GM12878 (cell line): ENCODE results near the gene AATF. TPM values are rescaled to one million over a fixed set of nuclear protein-coding genes. Genes with fewer than 3 reads are reported as not detected.

Experiments used
- ATAC-seq: fragments of 200-7000 bp; cut with Tn5 transposase; 3 replicates; pipeline ENCODE4 v1.9.1; 2020; ENCODE audit warnings: mild to moderate bottlenecking, moderate library complexity
- BruUV-seq: library from RNA; stranded (reverse); fragments of 400-500 nt; replicated peaks from 2 replicates; lab custom pipeline; 2021; lab: Mats Ljungman, UMichigan
- CTCF ChIA-PET: fragments of 300-600 bp; sonication (Branson Sonifier 250); formaldehyde crosslinking; extraction: SDS; loops from one replicate; lab custom pipeline; 2021; ENCODE audit warnings: inconsistent platforms; lab: Yijun Ruan, JAX
- POLR2A ChIA-PET: fragments of 350-600 bp; formaldehyde crosslinking; extraction: SDS; loops from one replicate; lab custom pipeline; 2021; ENCODE audit warnings: inconsistent platforms; lab: Charles Lee
- RAD21 ChIA-PET: fragments of 300-600 bp; sonication (Branson Sonifier 250); formaldehyde crosslinking; loops from one replicate; lab custom pipeline; 2023; ENCODE audit warnings: antibody characterized with exemption; ENCODE audit not compliant: unreplicated experiment; lab: Charles Lee
- SMC1A ChIA-PET: fragments of 300-600 bp; sonication (Branson Sonifier 250); formaldehyde crosslinking; loops from one replicate; lab custom pipeline; 2023; ENCODE audit not compliant: unreplicated experiment, uncharacterized antibody; lab: Charles Lee
- DNase-seq: peaks from one replicate; pipeline ENCODE4 v3.0.0-alpha.2; 2011; ENCODE audit warnings: low read depth, low spot score
- FAIRE-seq: peaks from 3 replicates; lab custom pipeline; 2011; peaks lifted over from hg19 to GRCh38; lab: Jason Lieb, UNC
- H2AFZ ChIP-seq: 2 replicates; pipeline ENCODE4 v1.6.0; 2011; ENCODE audit warnings: low read depth, low read length, control low read depth; ENCODE audit not compliant: control insufficient read depth
- H3K27ac ChIP-seq: 2 replicates; pipeline ENCODE4 v1.5.1; 2011; ENCODE audit warnings: control low read depth; ENCODE audit not compliant: control insufficient read depth, insufficient read depth
- H3K27me3 ChIP-seq, 2 experiments: replicated peaks in 1 of 2; 2 replicates each; pipeline versions ENCODE4 v1.6.0 to v1.6.1; 2011; ENCODE audit warnings: low read length in 1 of 2; ENCODE audit not compliant: control insufficient read depth in 2 of 2, insufficient read depth in 2 of 2
- H3K36me3 ChIP-seq, 2 experiments: 2 replicates each; pipeline ENCODE4 v1.5.1; 2011; ENCODE audit warnings: low read length in 1 of 2; ENCODE audit not compliant: control insufficient read depth in 2 of 2, insufficient read depth in 2 of 2
- H3K4me1 ChIP-seq: 2 replicates; pipeline ENCODE4 v1.6.1; 2011; ENCODE audit warnings: mild to moderate bottlenecking, low read length, moderate library complexity, mixed read lengths; ENCODE audit not compliant: control insufficient read depth, insufficient read depth
- H3K4me2 ChIP-seq: 2 replicates; pipeline ENCODE4 v1.6.0; 2011; ENCODE audit warnings: control low read depth; ENCODE audit not compliant: control insufficient read depth, insufficient read depth
- H3K4me3 ChIP-seq: fragments of 200-600 bp; sonication (generic); 2 replicates; pipeline ENCODE4 v1.5.1; 2016
- H3K79me2 ChIP-seq: 2 replicates; pipeline ENCODE4 v1.6.0; 2011; ENCODE audit warnings: low read length; ENCODE audit not compliant: control insufficient read depth, insufficient read depth
- H3K9ac ChIP-seq: 2 replicates; pipeline ENCODE4 v1.8.0; 2011; ENCODE audit warnings: low read length, control low read depth, mixed read lengths; ENCODE audit not compliant: control insufficient read depth, insufficient read depth
- H3K9me3 ChIP-seq: replicated peaks from 3 replicates; pipeline ENCODE4 v1.5.1; 2011; ENCODE audit warnings: mild to moderate bottlenecking, low read length; ENCODE audit not compliant: control insufficient read depth, insufficient read depth
- H4K20me1 ChIP-seq: 2 replicates; pipeline ENCODE4 v1.6.0; 2011; ENCODE audit not compliant: control insufficient read depth, insufficient read depth
- CBX5 ChIP-seq: sonication (generic); IDR thresholded peaks from 2 replicates; pipeline ENCODE4 v1.6.1; 2016; ENCODE audit warnings: low read depth, moderate library complexity, mild to moderate bottlenecking, inconsistent platforms
- ELK1 ChIP-seq: IDR thresholded peaks from 2 replicates; pipeline ENCODE4 v1.6.1; 2012; ENCODE audit warnings: low read depth, low read length, improper control_type of control experiment
- FOXK2 ChIP-seq: fragments of 450-650 bp; IDR thresholded peaks from 2 replicates; pipeline ENCODE4 v1.6.1; 2017; ENCODE audit warnings: mild to moderate bottlenecking, moderate library complexity
- HDGF ChIP-seq: fragments of 450-650 bp; IDR thresholded peaks from 2 replicates; pipeline ENCODE4 v1.6.1; 2016; ENCODE audit warnings: antibody characterized with exemption
- IRF3 ChIP-seq: fragments of 450-650 bp; IDR thresholded peaks from 2 replicates; pipeline ENCODE4 v1.6.1; 2014; ENCODE audit warnings: mild to moderate bottlenecking
- IRF4 ChIP-seq: IDR thresholded peaks from 2 replicates; pipeline ENCODE4 v1.6.1; 2011; ENCODE audit warnings: low read depth, low read length
- KAT2A ChIP-seq: conservative IDR thresholded peaks from 2 replicates; pipeline ENCODE4 v1.6.1; 2011; ENCODE audit warnings: low read depth, low read length; ENCODE audit not compliant: control insufficient read depth
- MEF2A ChIP-seq: IDR thresholded peaks from 2 replicates; pipeline ENCODE4 v1.6.1; 2011; ENCODE audit warnings: low read depth, mild to moderate bottlenecking, low read length, moderate library complexity; ENCODE audit not compliant: insufficient read depth
- MYC ChIP-seq: IDR thresholded peaks from 2 replicates; pipeline ENCODE4 v1.6.1; 2011; ENCODE audit warnings: mild to moderate bottlenecking, low read length, moderate library complexity, inconsistent platforms; ENCODE audit not compliant: insufficient read depth, insufficient replicate concordance, insufficient read length, severe bottlenecking
- POLR2A ChIP-seq: IDR thresholded peaks from 2 replicates; pipeline ENCODE4 v1.6.1; 2011; ENCODE audit warnings: low read depth, mild to moderate bottlenecking, low read length
- POLR2AphosphoS2 ChIP-seq: IDR thresholded peaks from 2 replicates; pipeline ENCODE4 v1.6.1; 2011; ENCODE audit warnings: low read depth, mild to moderate bottlenecking, low read length, improper control_type of control experiment, moderate library complexity
- RAD21 ChIP-seq: IDR thresholded peaks from 2 replicates; pipeline ENCODE4 v1.6.1; 2011; ENCODE audit warnings: mild to moderate bottlenecking, low read depth, low read length, moderate library complexity; ENCODE audit not compliant: insufficient read depth
- SMAD1 ChIP-seq: fragments of 450-650 bp; IDR thresholded peaks from 2 replicates; pipeline ENCODE4 v1.6.1; 2018; ENCODE audit warnings: mild to moderate bottlenecking, low read depth; ENCODE audit not compliant: partially characterized antibody
- SPI1 ChIP-seq: IDR thresholded peaks from 2 replicates; pipeline ENCODE4 v1.6.1; 2011; ENCODE audit warnings: low read depth, mild to moderate bottlenecking, low read length, moderate library complexity, borderline replicate concordance; ENCODE audit not compliant: insufficient read depth
- STAT3 ChIP-seq: IDR thresholded peaks from 2 replicates; pipeline ENCODE4 v1.6.1; 2011; ENCODE audit warnings: low read depth, low read length, improper control_type of control experiment
- TARDBP ChIP-seq: IDR thresholded peaks from 2 replicates; pipeline ENCODE4 v1.6.1; 2016; ENCODE audit warnings: borderline replicate concordance
- ZNF207 ChIP-seq: fragments of 450-650 bp; IDR thresholded peaks from 2 replicates; pipeline ENCODE4 v1.6.1; 2014; ENCODE audit warnings: antibody characterized with exemption, mild to moderate bottlenecking, borderline replicate concordance
- WGBS: methylation state at CpG from one replicate; pipeline ENCODE4 v1.1.6; 2016; ENCODE audit warnings: low lambda C conversion rate; ENCODE audit not compliant: insufficient replicate concordance, insufficient coverage; ENCODE audit errors: missing lambda C conversion rate; 5-methylcytosine and 5-hydroxymethylcytosine counted together
- in situ Hi-C: fragments of 300-500 bp; cut with MboI; formaldehyde crosslinking; loops from 9 replicates; pipeline ENCODE4 v1.14.3; 2018; ENCODE audit warnings: mixed read lengths
- intact Hi-C: fragments of 100-400 bp; cut with micrococcal nuclease; formaldehyde crosslinking; loops from one replicate; pipeline ENCODE4 v1.14.2; 2022; ENCODE audit not compliant: unreplicated experiment
- polyA plus RNA-seq, 11 experiments: library from polyadenylated mRNA; depleted of rRNA in 4 of 11; unstranded in 6 of 11; stranded (reverse) in 5 of 11; fragments of >200 nt; fragmentation: Nextera tagmentation in 4 of 11; fragmentation: Illumina TruSeq in 1 of 11; extraction: Ambion mirVana in 4 of 11; extraction: Trizol in 1 of 11; gene quantifications; 1 replicate in 1 of 11; 2 replicates in 10 of 11; pipeline versions ENCODE4 v1.2.1 to v1.2.3, GENCODE V29; 2011 to 2016; ENCODE audit warnings: inconsistent platforms in 2 of 11, missing spikeins in 2 of 11, low read depth in 1 of 11
- total RNA-seq, 4 experiments: library from RNA; depleted of rRNA in 3 of 4; stranded (reverse); fragments of >200 nt in 3 of 4; fragmentation: Illumina TruSeq in 1 of 4; extraction: Trizol in 1 of 4; gene quantifications; 2 replicates each; pipeline versions ENCODE4 v1.2.1 to v1.2.3, GENCODE V29; 2013 to 2021

AATF gene
- total and polyA plus RNA-seq, 10 of the 15 experiments (the other 5 are each of a cell fraction or from before 2014, with no cell fraction given), result 36.8 to 110 (median 77.9) TPM

GRCh38 chr17:37098152-37098551, 149.4 kb downstream of the AATF start:
- ChIA-PET SMC1A (no interaction called here), CTCF (interaction anchor here (1.0 kb wide), 1 partner anchor 12 kb away, joined by 3 read pairs; no protein-coding TSS in a partner anchor), POLR2A (no interaction called here), RAD21 (no interaction called here)
- Histone ChIP-seq H3K4me1 (no peaks in the 10 kb centered on the region), H3K9ac (no peak overlapping the region), H3K4me2 (no peak overlapping the region), H4K20me1 (no peaks in the 10 kb centered on the region), H3K27ac (no peak overlapping the region), H3K27me3 (no peaks in the 10 kb centered on the region), H3K79me2 (no peaks in the 10 kb centered on the region), H3K36me3 (peaks cover 18 to 21% of the 10 kb centered on the region in 2 experiments; a peak in 3 of 4 replicates), H3K4me3 (no peak overlapping the region), H3K9me3 (no peaks in the 10 kb centered on the region), H2AFZ (no peak overlapping the region)
- DNase-seq, result no peak
- intact Hi-C loops (no loop called here), in situ Hi-C loops (no loop called here)
- WGBS, result 89% methylated on average over 5 of the region's 5 CpGs
- ATAC-seq, result no peak
- no peak for FAIRE-seq
- TF ChIP-seq SMAD1, result no peak
- BruUV-seq, result no TSS peak

- H3K4me1 ChIP-seq, result no peaks in the 10 kb centered on the region
- intact Hi-C loops (no loop called here), in situ Hi-C loops (no loop called here)
- no peak for ATAC-seq
- peaks cover 18 to 21% of the 10 kb centered on the region in 2 experiments; a peak in 3 of 4 replicates for H3K36me3 ChIP-seq
- ChIA-PET POLR2A (no interaction called here), SMC1A (no interaction called here), RAD21 (no interaction called here), CTCF (interaction anchor here (0.6 to 1.0 kb wide), 2 partner anchors 13 to 124 kb away, joined by 3 read pairs; no protein-coding TSS in a partner anchor)
- no peaks in the 10 kb centered on the region for H3K27me3 ChIP-seq
- H3K79me2 ChIP-seq, result no peaks in the 10 kb centered on the region
- H2AFZ ChIP-seq, result no peak overlapping the region
- no peak for DNase-seq
- no peaks in the 10 kb centered on the region for H3K9me3 ChIP-seq
- over 99% methylated on average over 8 of the region's 9 CpGs for WGBS
- no peak overlapping the region for H3K9ac ChIP-seq
- H3K4me2 ChIP-seq, result no peak overlapping the region
- no peaks in the 10 kb centered on the region for H4K20me1 ChIP-seq
- H3K27ac ChIP-seq, result no peak overlapping the region
- no TSS peak for BruUV-seq
- no peak overlapping the region for H3K4me3 ChIP-seq
- no peak for FAIRE-seq
- TF ChIP-seq SPI1 (no peak), POLR2A (no peak), IRF3 (no peak), IRF4 (no peak), ZNF207 (no peak), ELK1 (no peak), MEF2A (no peak), POLR2AphosphoS2 (no peak), KAT2A (no peak), HDGF (no peak), RAD21 (no peak), TARDBP (no peak), STAT3 (no peak), MYC (no peak), FOXK2 (no peak), CBX5 (no peak)
These were observed 150.3 kb downstream of the AATF start for GRCh38 chr17:37098910-37099664.
